ENCODE results near the gene ESYT1.

Gene ESYT1

DNA sequence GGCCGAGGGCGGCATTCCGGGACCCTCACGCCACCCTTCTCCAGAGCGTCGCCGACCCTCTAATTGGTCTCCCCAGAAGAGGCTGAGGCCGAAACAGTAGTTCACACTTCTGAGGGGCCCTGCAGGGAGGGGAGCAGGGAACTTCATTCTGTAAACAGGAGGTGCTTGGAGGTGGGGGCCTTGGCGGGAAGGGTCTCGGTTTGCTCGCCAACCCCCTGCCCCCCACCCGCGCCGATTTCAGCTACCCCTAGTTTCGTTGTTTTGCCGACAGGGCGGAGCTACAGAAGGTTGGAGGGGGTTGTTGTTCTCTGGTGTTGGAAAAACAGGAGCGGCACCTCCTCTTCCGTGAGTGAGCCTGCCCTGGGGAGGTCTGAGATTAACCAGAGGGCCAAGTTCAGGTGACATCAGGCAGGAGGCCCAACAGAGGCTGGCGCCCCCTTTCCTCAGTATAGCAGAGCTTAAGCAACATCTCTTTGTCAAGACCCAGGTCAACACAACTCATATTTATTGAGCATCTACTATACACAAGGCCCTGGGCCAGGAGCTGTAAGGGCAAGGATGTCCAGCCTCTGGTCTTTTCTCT is 47.4 kb upstream of the ESYT1 start:
- CTCF ChIA-PET, result interaction anchor here (1.0 to 3.0 kb wide), 6 partner anchors 10 to 84 kb away, joined by 3 to 18 read pairs (median 4); partner anchors contain the start of genes PA2G4 and SUOX

DNA sequence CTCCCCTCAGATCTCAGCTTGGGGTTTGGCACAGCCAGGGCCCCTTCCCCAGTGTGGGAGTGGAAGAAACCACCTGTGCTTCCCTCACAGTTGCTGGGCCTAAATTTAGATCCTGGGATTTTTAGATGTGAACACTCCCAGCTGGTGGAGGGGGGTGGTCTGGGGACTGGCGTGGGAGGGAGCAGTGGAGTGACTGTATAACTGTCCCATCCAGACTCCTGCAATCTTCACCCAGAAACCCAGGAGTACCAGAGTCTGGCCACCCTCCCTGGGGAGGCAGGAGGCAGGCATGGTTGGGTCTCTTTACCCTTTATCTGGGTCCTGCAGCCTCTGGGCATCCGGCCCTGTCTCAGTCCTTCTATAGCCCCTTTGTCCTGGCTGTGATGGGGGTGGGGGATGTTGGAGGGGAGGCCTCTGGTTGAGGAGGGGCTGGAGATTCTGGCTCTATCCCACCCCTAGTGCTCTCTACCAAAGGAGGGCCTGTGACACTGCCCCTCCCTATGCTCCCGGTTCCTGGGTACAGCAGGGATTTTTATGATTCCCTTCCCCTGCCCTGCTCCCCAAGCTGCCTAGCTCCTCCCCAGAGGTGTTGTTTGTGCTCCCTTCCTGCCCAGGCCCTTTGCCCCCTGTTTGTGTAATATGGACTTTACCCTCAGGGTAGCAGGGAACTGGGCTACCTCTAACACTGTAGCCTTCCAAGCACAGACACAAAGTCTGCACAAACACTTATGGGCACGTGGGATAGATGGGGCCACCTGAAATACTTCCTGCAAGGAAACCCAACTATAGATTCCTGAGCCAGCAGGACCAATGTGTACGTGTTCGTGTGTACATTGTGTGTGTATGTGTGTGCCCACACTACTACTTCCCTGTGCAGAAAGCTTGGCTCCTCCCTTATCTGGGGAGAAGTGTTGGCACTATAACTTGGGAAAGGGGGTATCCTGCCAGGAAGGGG is 46.4 kb upstream of the ESYT1 start:
- DNase-seq (ENCODE audit: low read depth, low spot score), result no peak
- TF ChIP-seq CTCF (IDR thresholded peaks at IDR 0.05; ENCODE audit: insufficient read depth, low read length, missing control alignments), result no peak
- POLR2A ChIA-PET, result no interaction called here
- CTCF ChIA-PET, result interaction anchor here (0.7 to 3.0 kb wide), 9 partner anchors 9 to 85 kb away, joined by 3 to 18 read pairs (median 4); partner anchors contain the start of genes PA2G4 and SUOX
- H3K4me3 ChIP-seq (ENCODE audit: low read depth, low read length), result no peak overlapping the region

More for the DNA sequence above, 47.4 kb upstream of the ESYT1 start:
- no peak for DNase-seq (ENCODE audit: low read depth, low spot score)
- peak overlapping the region; percentile 67 for H3K4me3 ChIP-seq (ENCODE audit: low read depth, low read length)
- no peak for TF ChIP-seq CTCF (IDR thresholded peaks at IDR 0.05; ENCODE audit: insufficient read depth, low read length, missing control alignments)
- POLR2A ChIA-PET, result interaction anchor here (0.8 kb wide), 1 partner anchor 23 kb away, joined by 4 read pairs; the partner anchor contains the start of gene PA2G4

DNA sequence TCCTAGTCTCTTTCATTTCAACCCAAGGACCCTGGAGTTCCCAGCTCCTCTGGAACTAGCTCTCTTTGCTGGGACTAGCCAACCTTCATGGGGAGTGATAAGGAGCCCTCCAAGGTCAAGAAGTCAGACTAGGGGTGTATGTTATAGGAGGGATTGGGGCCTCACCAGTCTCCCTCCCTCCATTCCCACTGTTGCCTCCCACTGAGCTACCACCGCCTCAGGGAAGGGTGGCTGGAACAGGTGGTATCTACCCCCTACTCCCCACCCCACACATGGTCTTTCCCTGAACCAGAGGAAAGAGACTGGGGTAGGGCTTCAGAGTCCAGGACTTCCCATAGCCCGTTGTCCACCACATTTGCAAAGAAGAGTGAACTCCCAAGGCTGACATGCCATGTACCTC is 45.7 kb upstream of the ESYT1 start:
- ChIA-PET POLR2A (no interaction called here), CTCF (interaction anchor here (0.7 to 2.0 kb wide), 4 partner anchors 9 to 35 kb away, joined by 3 to 8 read pairs (median 4); no protein-coding TSS in a partner anchor)
- H3K4me3 ChIP-seq (ENCODE audit: low read depth, low read length), result no peak overlapping the region

DNA sequence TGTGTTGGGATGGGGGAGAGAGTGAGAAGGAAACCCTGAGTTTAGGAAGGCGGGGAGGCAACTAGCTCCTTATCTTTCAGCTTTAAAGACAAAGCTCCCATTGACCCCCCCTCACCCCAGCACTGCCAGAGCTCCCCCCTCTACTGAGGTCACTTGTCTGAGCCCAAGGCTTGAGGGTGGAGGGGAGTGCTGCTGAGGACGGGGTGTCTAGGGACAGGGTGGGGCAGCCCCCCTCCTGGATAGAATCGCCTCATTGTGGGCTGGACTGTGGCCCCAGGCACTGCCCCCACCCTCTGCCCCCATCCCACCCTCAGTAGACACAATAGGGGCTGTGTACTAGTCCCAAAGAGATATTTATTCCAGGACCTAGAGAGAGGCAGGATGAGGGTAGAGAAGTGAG is 45.1 kb upstream of the ESYT1 start:
- CTCF ChIA-PET, result interaction anchor here (0.8 to 2.0 kb wide), 4 partner anchors 9 to 36 kb away, joined by 3 to 8 read pairs (median 4); no protein-coding TSS in a partner anchor
- TF ChIP-seq CTCF (IDR thresholded peaks at IDR 0.05; ENCODE audit: insufficient read depth, low read length, missing control alignments), result no peak
- POLR2A ChIA-PET, result no interaction called here

More for the DNA sequence above, 45.7 kb upstream of the ESYT1 start:
- no peak for TF ChIP-seq CTCF (IDR thresholded peaks at IDR 0.05; ENCODE audit: insufficient read depth, low read length, missing control alignments)
- DNase-seq (ENCODE audit: low read depth, low spot score), result no peak

DNA sequence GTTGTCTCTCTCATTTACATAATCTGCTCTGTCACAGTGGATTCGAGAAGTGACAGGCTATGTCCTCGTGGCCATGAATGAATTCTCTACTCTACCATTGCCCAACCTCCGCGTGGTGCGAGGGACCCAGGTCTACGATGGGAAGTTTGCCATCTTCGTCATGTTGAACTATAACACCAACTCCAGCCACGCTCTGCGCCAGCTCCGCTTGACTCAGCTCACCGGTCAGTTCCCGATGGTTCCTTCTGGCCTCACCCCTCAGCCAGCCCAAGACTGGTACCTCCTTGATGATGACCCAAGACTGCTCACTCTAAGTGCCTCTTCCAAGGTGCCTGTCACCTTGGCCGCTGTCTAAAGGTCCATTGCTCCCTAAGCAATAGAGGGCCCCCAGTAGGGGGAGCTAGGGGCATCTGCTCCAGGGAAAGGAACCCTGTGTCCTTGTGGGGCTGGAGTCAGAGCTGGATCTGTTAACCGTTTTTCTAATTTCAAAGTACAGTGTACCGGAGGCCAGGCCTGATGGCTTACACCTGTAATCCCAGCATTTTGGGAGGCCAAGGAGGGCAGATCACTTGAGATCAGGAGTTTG is 43.0 kb upstream of the ESYT1 start:
- ChIA-PET POLR2A (interaction anchor here (1.0 kb wide), 1 partner anchor 19 kb away, joined by 3 read pairs; the partner anchor contains the start of gene PA2G4), CTCF (interaction anchor here (0.6 to 2.1 kb wide), 9 partner anchors 11 to 347 kb away, joined by 3 to 6 read pairs (median 4); no protein-coding TSS in a partner anchor)
- DNase-seq (ENCODE audit: low read depth, low spot score), result no peak
- H3K4me3 ChIP-seq (ENCODE audit: low read depth, low read length), result no peak overlapping the region
- TF ChIP-seq CTCF (IDR thresholded peaks at IDR 0.05; ENCODE audit: insufficient read depth, low read length, missing control alignments), result no peak

More for the DNA sequence above, 45.1 kb upstream of the ESYT1 start:
- DNase-seq (ENCODE audit: low read depth, low spot score), result no peak
- H3K4me3 ChIP-seq (ENCODE audit: low read depth, low read length), result no peak overlapping the region
